IMR-90 (cell line): ENCODE results near the gene LCN10. TPM values are rescaled to one million over a fixed set of nuclear protein-coding genes. Genes with fewer than 3 reads are reported as not detected.

Source experiments
- ATAC-seq: fragments of 200-7000 bp; cut with Tn5 transposase; 2 replicates; pipeline ENCODE4 v1.9.1; 2020; ENCODE audit warnings: low read depth, mild to moderate bottlenecking, moderate library complexity
- BruUV-seq: library from RNA; stranded (reverse); fragments of 400-500 nt; replicated peaks from 2 replicates; lab custom pipeline; 2021; lab: Mats Ljungman, UMichigan
- CTCF ChIA-PET: fragments of 300-600 bp; formaldehyde crosslinking; extraction: SDS; loops from one replicate; lab custom pipeline; 2021; ENCODE audit warnings: antibody characterized with exemption; lab: Yijun Ruan, JAX
- POLR2A ChIA-PET: fragments of 300-600 bp; sonication (Branson Sonifier 250); formaldehyde crosslinking; loops from one replicate; lab custom pipeline; 2022; ENCODE audit warnings: antibody characterized with exemption; ENCODE audit not compliant: unreplicated experiment; lab: Charles Lee
- DNase-seq: peaks from one replicate; pipeline ENCODE4 v3.0.0; 2013
- H2AFZ ChIP-seq: replicated peaks from 2 replicates; pipeline ENCODE3; 2013; ENCODE audit warnings: low read length, mild to moderate bottlenecking; ENCODE audit not compliant: poor library complexity
- H2AK5ac ChIP-seq: 2 replicates; pipeline ENCODE4 v1.6.1; 2013; ENCODE audit warnings: low read depth, low read length, inconsistent platforms
- H2AK9ac ChIP-seq: replicated peaks from 2 replicates; pipeline ENCODE3; 2013; ENCODE audit warnings: mild to moderate bottlenecking, low read depth, low read length, moderate library complexity; ENCODE audit not compliant: poor library complexity
- H2BK120ac ChIP-seq: 2 replicates; pipeline ENCODE4 v1.6.1; 2013; ENCODE audit warnings: low read depth, low read length, inconsistent platforms
- H2BK15ac ChIP-seq: 3 replicates; pipeline ENCODE4 v1.6.1; 2013; ENCODE audit warnings: low read depth, low read length, inconsistent platforms
- H2BK20ac ChIP-seq: 2 replicates; pipeline ENCODE4 v1.6.1; 2013; ENCODE audit warnings: low read depth, mild to moderate bottlenecking, inconsistent platforms, low read length, moderate library complexity
- H2BK5ac ChIP-seq: 2 replicates; pipeline ENCODE4 v1.6.1; 2013; ENCODE audit warnings: mild to moderate bottlenecking, low read depth, low read length, inconsistent platforms; ENCODE audit not compliant: poor library complexity, severe bottlenecking
- H3K14ac ChIP-seq: replicated peaks from 2 replicates; pipeline ENCODE4 v1.6.1; 2013; ENCODE audit warnings: low read depth, low read length, inconsistent platforms
- H3K18ac ChIP-seq: 2 replicates; pipeline ENCODE4 v1.6.1; 2013; ENCODE audit warnings: low read depth, low read length, control low read depth
- H3K23ac ChIP-seq: 2 replicates; pipeline ENCODE4 v1.6.1; 2013; ENCODE audit warnings: low read depth, low read length, inconsistent platforms
- H3K27ac ChIP-seq: 2 replicates; pipeline ENCODE4 v1.5.1; 2013; ENCODE audit warnings: mild to moderate bottlenecking, control low read depth, low read length; ENCODE audit not compliant: insufficient read depth
- H3K27me3 ChIP-seq: 2 replicates; pipeline ENCODE4 v1.6.1; 2013; ENCODE audit warnings: low read length; ENCODE audit not compliant: control insufficient read depth, insufficient read depth
- H3K36me3 ChIP-seq: 2 replicates; pipeline ENCODE4 v1.6.1; 2013; ENCODE audit warnings: low read length, mixed read lengths; ENCODE audit not compliant: control insufficient read depth, insufficient read depth
- H3K4ac ChIP-seq: 2 replicates; pipeline ENCODE4 v1.6.1; 2013; ENCODE audit warnings: low read depth, low read length, inconsistent platforms
- H3K4me1 ChIP-seq: 2 replicates; pipeline ENCODE4 v1.6.1; 2013; ENCODE audit warnings: low read length, mixed read lengths; ENCODE audit not compliant: control insufficient read depth, insufficient read depth
- H3K4me2 ChIP-seq: 2 replicates; pipeline ENCODE4 v1.6.1; 2013; ENCODE audit warnings: low read depth, mild to moderate bottlenecking, control low read depth, low read length, moderate library complexity
- H3K4me3 ChIP-seq: 2 replicates; pipeline ENCODE4 v1.5.1; 2013; ENCODE audit warnings: low read depth, mild to moderate bottlenecking, control low read depth, low read length, moderate library complexity; ENCODE audit not compliant: insufficient read depth
- H3K56ac ChIP-seq: 2 replicates; pipeline ENCODE4 v1.6.1; 2013; ENCODE audit warnings: low read length, inconsistent platforms; ENCODE audit not compliant: insufficient read depth; ENCODE audit errors: extremely low read depth
- H3K79me1 ChIP-seq, 2 experiments: 2 replicates each; pipeline ENCODE4 v1.6.1; 2013; ENCODE audit warnings: low read length in 2 of 2, inconsistent platforms in 1 of 2, low read depth in 1 of 2
- H3K9ac ChIP-seq: 2 replicates; pipeline ENCODE4 v1.6.1; 2013; ENCODE audit warnings: low read depth, low read length, control low read depth
- H3K9me1 ChIP-seq: 2 replicates; pipeline ENCODE4 v1.6.1; 2013; ENCODE audit warnings: low read length, inconsistent platforms; ENCODE audit not compliant: insufficient read depth
- H3K9me3 ChIP-seq: 2 replicates; pipeline ENCODE4 v1.6.1; 2013; ENCODE audit warnings: low read length; ENCODE audit not compliant: control insufficient read depth, insufficient read depth
- H4K20me1 ChIP-seq: 2 replicates; pipeline ENCODE4 v1.6.1; 2013; ENCODE audit warnings: low read length, inconsistent platforms; ENCODE audit not compliant: insufficient read depth
- H4K5ac ChIP-seq: 2 replicates; pipeline ENCODE4 v1.6.1; 2013; ENCODE audit warnings: mild to moderate bottlenecking, low read depth, low read length, control low read depth
- H4K8ac ChIP-seq, 2 experiments: 2 replicates each; pipeline ENCODE4 v1.6.1; 2013; ENCODE audit warnings: low read depth in 2 of 2, low read length in 2 of 2, control low read depth in 1 of 2, inconsistent platforms in 1 of 2
- H4K91ac ChIP-seq: 2 replicates; pipeline ENCODE4 v1.6.1; 2013; ENCODE audit warnings: low read depth, low read length, inconsistent platforms; ENCODE audit not compliant: insufficient read depth
- ELK1 ChIP-seq: fragments of 150-350 bp; IDR thresholded peaks from 2 replicates; pipeline ENCODE4 v1.6.1; 2016; ENCODE audit warnings: low read depth, mild to moderate bottlenecking, low read length, moderate library complexity, borderline replicate concordance
- NFE2L2 ChIP-seq: fragments of 150-350 bp; IDR thresholded peaks from 2 replicates; pipeline ENCODE4 v1.6.1; 2016; ENCODE audit warnings: low read depth, mild to moderate bottlenecking, low read length
- WGBS, 2 experiments: methylation state at CpG; one replicate each; pipeline versions ENCODE4 v1.1.5 to v1.1.7; 2013; ENCODE audit warnings: missing lambda C conversion rate in 2 of 2; ENCODE audit not compliant: insufficient read length in 1 of 2; ENCODE audit errors: extremely low coverage in 2 of 2; 5-methylcytosine and 5-hydroxymethylcytosine counted together
- dilution Hi-C: fragments of 300-500 bp; cut with HindIII; formaldehyde crosslinking; loops from one replicate; pipeline ENCODE4 v1.14.3; 2018; ENCODE audit warnings: low sequenced_read_pairs; ENCODE audit not compliant: unreplicated experiment
- in situ Hi-C: fragments of 300-500 bp; cut with MboI; formaldehyde crosslinking; loops from 3 replicates; pipeline ENCODE4 v1.14.3; 2019; ENCODE audit warnings: low sequenced_read_pairs, inconsistent platforms, mixed read lengths
- intact Hi-C: fragments of 100-400 bp; cut with micrococcal nuclease; formaldehyde crosslinking; loops from 2 replicates; pipeline ENCODE4 v1.10.0; 2022
- polyA plus RNA-seq, 3 experiments: library from polyadenylated mRNA; depleted of rRNA; stranded (reverse); fragments of >200 nt; gene quantifications; 2 replicates each; pipeline ENCODE4 v1.2.3, GENCODE V29; 2012; ENCODE audit warnings: low replicate concordance in 1 of 3
- total RNA-seq: library from RNA; depleted of rRNA; stranded (reverse); fragments of >200 nt; gene quantifications from 2 replicates; pipeline ENCODE4 v1.2.3, GENCODE V29; 2012

Gene LCN10
- total and polyA plus RNA-seq, 2 of the 4 experiments (the other 2 are of a cell fraction): not detected

- no peak overlapping the region for H2AK5ac ChIP-seq
- peaks cover 16% of the 10 kb centered on the region for H3K36me3 ChIP-seq
- H3K4me1 ChIP-seq: peaks cover 14% of the 10 kb centered on the region
- no peaks in the 10 kb centered on the region for H3K9me3 ChIP-seq
- no peak overlapping the region for H4K5ac ChIP-seq
- no peak overlapping the region for H3K56ac ChIP-seq
- no peak overlapping the region for H2AK9ac ChIP-seq
- H3K79me1 ChIP-seq: peaks cover 22 to 59% of the 10 kb centered on the region in 2 experiments
- H2BK20ac ChIP-seq: no peak overlapping the region
- no peak overlapping the region for H3K14ac ChIP-seq
- H3K27me3 ChIP-seq: no peaks in the 10 kb centered on the region
- TF ChIP-seq ELK1 (no peak), NFE2L2 (no peak)
- no peak overlapping the region for H3K18ac ChIP-seq
- DNase-seq (no peak), ATAC-seq (no peak)
- H3K4me2 ChIP-seq: no peak overlapping the region
- intact Hi-C loops (no loop called here), dilution Hi-C loops (no loop called here), in situ Hi-C loops (no loop called here)
- no peak overlapping the region for H2BK15ac ChIP-seq
- H2AFZ ChIP-seq: no peak overlapping the region
- WGBS, 2 experiments: 100% methylated on average over 4 of the region's 8 CpGs; no CpG with 5 or more reads in 1 of the 2 experiments
- POLR2A ChIA-PET: no interaction called here
- no peak overlapping the region for H3K4ac ChIP-seq
- no peak overlapping the region for H2BK5ac ChIP-seq
- H2BK120ac ChIP-seq: no peak overlapping the region
- H3K4me3 ChIP-seq: no peak overlapping the region
- no TSS peak for BruUV-seq
- no peak overlapping the region for H3K9ac ChIP-seq
- 0 out of 2 replicates have a peak overlapping the region, but pooled peaks have one; percentile 9 for H3K23ac ChIP-seq
- CTCF ChIA-PET: no interaction called here
- H4K8ac ChIP-seq: no peak overlapping the region
- H4K91ac ChIP-seq: no peak overlapping the region
- H4K20me1 ChIP-seq: peaks cover 30% of the 10 kb centered on the region
- H3K27ac ChIP-seq: no peak overlapping the region
- H3K9me1 ChIP-seq: peaks cover 15% of the 10 kb centered on the region
Observed at GRCh38 chr9:136729926-136730325, 12.8 kb downstream of the LCN10 start.
